VCaP (cell line): ENCODE results near the gene PDZD2.
A peak's percentile ranks its signal among the peaks of the same experiment; 100 is the strongest.

ENCODE experiments used
- H3K27ac ChIP-seq: fragments of 450-650 bp; 2 replicates; pipeline ENCODE4 v1.5.1; 2017
- CTCF ChIP-seq: fragments of 450-650 bp; conservative IDR thresholded peaks from 2 replicates; pipeline ENCODE4 v1.5.1; 2017; ENCODE audit warnings: mild to moderate bottlenecking, moderate library complexity

Gene PDZD2

GRCh38 chr5:32126691-32127090, 487.8 kb downstream of the PDZD2 start:
- no peak for TF ChIP-seq CTCF
- peak overlapping the region; percentile 91 for H3K27ac ChIP-seq

GRCh38 chr5:32127711-32128110, 488.8 kb downstream of the PDZD2 start:
- no peak for TF ChIP-seq CTCF
- peak overlapping the region; percentile 91 for H3K27ac ChIP-seq

GRCh38 chr5:32129074-32129598, 490.2 kb downstream of the PDZD2 start:
- peak overlapping the region; percentile 91 for H3K27ac ChIP-seq
- no peak for TF ChIP-seq CTCF

GRCh38 chr5:32130865-32131264, 491.9 kb downstream of the PDZD2 start:
- TF ChIP-seq CTCF, result no peak
- H3K27ac ChIP-seq, result peak overlapping the region; percentile 91

- no peak for TF ChIP-seq CTCF
Observed at GRCh38 chr5:32131604-32132003, 492.7 kb downstream of the PDZD2 start.

GRCh38 chr5:32132757-32133156, 493.8 kb downstream of the PDZD2 start:
- TF ChIP-seq CTCF, result no peak
- peak overlapping the region; percentile 7; the same call in 1 of the 2 replicates for H3K27ac ChIP-seq

More at GRCh38 chr5:32131604-32132003, 492.7 kb downstream of the PDZD2 start:
- H3K27ac ChIP-seq, result peak overlapping the region; percentile 91

GRCh38 chr5:32135086-32135485, 496.2 kb downstream of the PDZD2 start:
- H3K27ac ChIP-seq, result no peak overlapping the region
- TF ChIP-seq CTCF, result no peak
